Fibroblast of pulmonary artery (primary cell): Measurements from ENCODE around the gene GRK3.
"Not testable (repeated sequence)": the region's sequence is repeated elsewhere in the genome, so short reads cannot be mapped to it uniquely, and the experiment has no call there.

ENCODE experiments used
- DNase-seq: peaks from one replicate; pipeline ENCODE4 v3.0.0-alpha.2; 2010; ENCODE audit warnings: low read depth
- H3K4me3 ChIP-seq: replicated peaks from 2 replicates; pipeline ENCODE4 v1.5.1; 2011; ENCODE audit warnings: low read depth, mild to moderate bottlenecking, control low read depth, low read length, moderate library complexity
- TF ChIP-seq, protein P1 (sequence below): IDR thresholded peaks from 2 replicates; pipeline ENCODE4 v1.5.1; 2011; ENCODE audit warnings: mild to moderate bottlenecking, control low read depth, low read length, inconsistent platforms; ENCODE audit errors: missing control alignments

The GRK3 gene

GRCh38 chr22:25570486-25570885 lies 6.0 kb downstream of the GRK3 start:
- no peak for DNase-seq
- H3K4me3 ChIP-seq: no peak overlapping the region
- TF ChIP-seq, protein P1, sequence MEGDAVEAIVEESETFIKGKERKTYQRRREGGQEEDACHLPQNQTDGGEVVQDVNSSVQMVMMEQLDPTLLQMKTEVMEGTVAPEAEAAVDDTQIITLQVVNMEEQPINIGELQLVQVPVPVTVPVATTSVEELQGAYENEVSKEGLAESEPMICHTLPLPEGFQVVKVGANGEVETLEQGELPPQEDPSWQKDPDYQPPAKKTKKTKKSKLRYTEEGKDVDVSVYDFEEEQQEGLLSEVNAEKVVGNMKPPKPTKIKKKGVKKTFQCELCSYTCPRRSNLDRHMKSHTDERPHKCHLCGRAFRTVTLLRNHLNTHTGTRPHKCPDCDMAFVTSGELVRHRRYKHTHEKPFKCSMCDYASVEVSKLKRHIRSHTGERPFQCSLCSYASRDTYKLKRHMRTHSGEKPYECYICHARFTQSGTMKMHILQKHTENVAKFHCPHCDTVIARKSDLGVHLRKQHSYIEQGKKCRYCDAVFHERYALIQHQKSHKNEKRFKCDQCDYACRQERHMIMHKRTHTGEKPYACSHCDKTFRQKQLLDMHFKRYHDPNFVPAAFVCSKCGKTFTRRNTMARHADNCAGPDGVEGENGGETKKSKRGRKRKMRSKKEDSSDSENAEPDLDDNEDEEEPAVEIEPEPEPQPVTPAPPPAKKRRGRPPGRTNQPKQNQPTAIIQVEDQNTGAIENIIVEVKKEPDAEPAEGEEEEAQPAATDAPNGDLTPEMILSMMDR: no peak

GRCh38 chr22:25571969-25572707 lies 7.7 kb downstream of the GRK3 start:
- H3K4me3 ChIP-seq, DNase-seq: not testable (repeated sequence)

GRCh38 chr22:25572708-25573171 lies 8.3 kb downstream of the GRK3 start:
- TF ChIP-seq, protein P1: no peak
- no peak for DNase-seq
- H3K4me3 ChIP-seq: no peak overlapping the region

GRCh38 chr22:25573841-25574240 lies 9.4 kb downstream of the GRK3 start:
- H3K4me3 ChIP-seq: no peak overlapping the region
- no peak for DNase-seq
- TF ChIP-seq, protein P1: no peak

DNA sequence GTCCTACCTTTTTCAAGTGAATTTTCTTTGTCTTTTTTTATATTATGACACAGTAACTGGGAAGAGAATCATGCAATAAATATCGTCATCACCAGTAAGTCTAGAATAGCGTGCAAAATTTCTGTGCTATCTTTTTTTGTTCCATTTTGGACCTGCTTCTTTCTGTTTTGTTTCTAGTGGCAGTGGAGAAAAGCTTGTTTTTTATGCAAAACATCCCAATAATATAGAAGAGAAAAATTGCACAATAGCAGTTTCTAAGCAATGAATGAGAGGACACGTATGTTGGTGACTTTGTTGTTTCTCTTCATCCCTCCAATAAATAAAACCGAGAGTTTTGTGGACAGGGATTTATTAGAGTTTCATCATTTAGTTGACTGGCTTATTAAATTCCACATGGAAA lies 10.3 kb downstream of the GRK3 start:
- TF ChIP-seq, protein P1: no peak
- H3K4me3 ChIP-seq: no peak overlapping the region
- DNase-seq: no peak

DNA sequence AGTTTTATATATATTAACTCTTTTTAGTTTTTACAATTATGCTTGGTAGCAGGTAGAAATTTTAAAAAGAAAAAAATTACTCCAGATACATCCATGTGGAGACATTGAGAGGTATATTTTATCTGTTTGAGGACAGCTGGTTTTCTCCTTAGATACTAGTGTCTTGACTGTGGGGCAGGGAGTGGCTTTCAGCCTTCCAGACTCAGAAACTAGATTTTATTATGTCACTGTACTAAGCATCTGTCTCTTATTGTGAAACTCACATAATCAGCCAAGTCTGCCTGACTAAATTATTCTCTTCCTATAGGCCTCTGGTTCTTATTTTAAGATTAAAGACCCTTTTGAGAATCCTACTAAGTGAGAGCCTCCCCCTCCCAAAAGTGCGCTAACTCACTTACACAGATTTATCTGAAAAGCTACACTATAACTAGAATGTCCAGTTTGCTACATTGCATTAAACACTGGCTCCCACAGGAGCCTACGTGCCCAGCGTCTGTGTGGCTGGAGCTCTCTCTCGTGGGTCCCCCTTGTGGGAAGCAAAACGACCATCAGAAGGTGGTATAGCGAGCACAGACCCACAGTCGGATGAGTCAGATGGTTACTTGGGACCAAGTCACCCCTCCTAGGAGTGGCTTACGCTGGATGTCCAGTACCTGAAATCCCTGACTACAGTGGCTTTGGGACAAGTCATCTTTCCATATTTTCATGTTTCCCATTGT lies 11.4 kb downstream of the GRK3 start:
- DNase-seq: not testable (repeated sequence)

GRCh38 chr22:25581452-25581851 lies 17.0 kb downstream of the GRK3 start:
- DNase-seq, H3K4me3 ChIP-seq: not testable (repeated sequence)

More for the DNA sequence above, 11.4 kb downstream of the GRK3 start:
- H3K4me3 ChIP-seq: not testable (repeated sequence)

DNA sequence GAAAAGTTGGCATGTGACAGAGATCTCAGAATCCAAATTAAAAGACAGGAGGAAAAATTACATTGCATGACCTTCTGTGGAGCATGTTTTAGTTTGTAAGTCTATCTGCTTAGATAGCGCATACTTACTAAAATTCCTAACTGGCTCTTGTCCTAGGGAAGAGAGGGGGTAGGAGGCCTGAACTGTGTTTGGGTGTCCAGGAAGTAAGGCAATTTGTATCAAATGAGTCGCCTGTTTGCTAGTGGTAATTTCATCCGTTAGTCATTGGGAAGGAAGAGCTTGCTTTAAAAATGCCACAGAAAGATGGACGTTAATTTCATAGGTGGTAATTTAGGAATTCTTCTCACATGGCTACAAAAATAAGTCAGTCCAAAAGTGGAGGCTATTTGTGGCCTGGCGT lies 18.5 kb downstream of the GRK3 start:
- DNase-seq: no peak
- H3K4me3 ChIP-seq: no peak overlapping the region
- TF ChIP-seq, protein P1: no peak

- not testable (repeated sequence) for DNase-seq, H3K4me3 ChIP-seq
Measured at GRCh38 chr22:25584993-25585392, 20.5 kb downstream of the GRK3 start.

- H3K4me3 ChIP-seq, DNase-seq: not testable (repeated sequence)
Measured at GRCh38 chr22:25589664-25590063, 25.2 kb downstream of the GRK3 start.

DNA sequence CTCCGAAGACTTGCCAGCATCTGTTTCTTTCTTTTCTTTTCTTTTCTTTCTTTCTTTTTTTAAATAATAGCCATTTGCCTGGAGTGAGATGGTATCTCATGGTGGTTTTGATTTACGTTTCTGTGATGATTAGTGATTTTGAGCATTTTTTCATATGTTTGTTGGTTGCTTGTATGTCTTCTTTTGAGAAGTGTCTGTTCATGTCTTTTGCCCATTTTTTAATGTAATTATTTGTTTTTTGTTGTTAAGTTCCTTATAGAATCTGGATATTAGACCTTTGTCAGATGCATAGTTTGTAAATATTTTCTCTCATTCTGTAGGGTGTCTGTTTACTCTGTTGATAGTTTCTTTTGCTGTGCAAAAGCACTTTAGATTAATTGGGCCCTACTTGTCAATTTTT lies 28.8 kb downstream of the GRK3 start:
- H3K4me3 ChIP-seq, DNase-seq: not testable (repeated sequence)
